Gastroesophageal sphincter (tissue), 3 donors: ENCODE results near the gene CRACR2B.

Source experiments
- CTCF ChIP-seq, 4 experiments: fragments of 200-600 bp in 2 of 4; fragments of 450-650 bp in 2 of 4; sonication (generic) in 1 of 4; IDR thresholded peaks; one replicate each; pipeline ENCODE4 v1.5.1; 2017 to 2019; ENCODE audit warnings: antibody characterized with exemption in 4 of 4, mild to moderate bottlenecking in 2 of 4, moderate library complexity in 2 of 4
- EP300 ChIP-seq: sonication (generic); formaldehyde crosslinking; IDR thresholded peaks from one replicate; pipeline ENCODE4 v1.6.1; 2017; ENCODE audit warnings: antibody characterized with exemption, mild to moderate bottlenecking
- POLR2AphosphoS5 ChIP-seq: sonication (generic); formaldehyde crosslinking; IDR thresholded peaks from one replicate; pipeline ENCODE4 v1.6.1; 2017; ENCODE audit warnings: antibody characterized with exemption

DNA sequence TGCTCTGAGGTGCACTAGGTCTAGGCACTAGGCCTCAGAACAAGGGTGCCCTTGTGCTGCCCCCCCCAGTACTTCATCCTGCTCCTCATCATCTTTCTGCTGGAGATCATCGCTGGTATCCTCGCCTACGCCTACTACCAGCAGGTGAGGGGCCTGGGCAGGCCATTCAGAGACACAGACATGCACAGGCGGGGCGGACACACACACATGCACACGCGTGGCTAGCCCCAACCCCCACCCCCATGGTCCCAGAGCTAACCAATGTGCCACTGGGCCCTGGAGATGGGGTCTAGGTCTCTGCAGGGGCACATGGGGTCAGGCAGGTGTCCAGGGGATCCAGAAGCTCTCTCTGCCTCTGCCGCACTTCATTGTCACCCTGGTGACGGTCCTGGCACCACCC, 9.0 kb downstream of the CRACR2B start:
- TF ChIP-seq CTCF (IDR thresholded peaks at IDR 0.05) (no peak), EP300 (no peak), POLR2AphosphoS5 (no peak)
